ENCODE measurements around the gene PRIMPOL. TPM values are rescaled to one million over a fixed set of nuclear protein-coding genes. Genes with fewer than 3 reads are reported as not detected.

PRIMPOL gene
- total RNA-seq, 1 donor from 2014 or later, result 17.7 TPM

Other genes starting within 250 kb of the PRIMPOL start
- 74.8 and 80.8 TPM in 2 replicates for gene IRF2, start 175.2 kb upstream of the PRIMPOL start, total RNA-seq
- 71.2 and 73.2 TPM in 2 replicates for gene CASP3, start 291 bp upstream of the PRIMPOL start, total RNA-seq
- gene CENPU, start 84.4 kb downstream of the PRIMPOL start, total RNA-seq, result 69.3 and 73.7 TPM in 2 replicates
- gene ACSL1, start 176.2 kb downstream of the PRIMPOL start, total RNA-seq, result 16.1 and 16.5 TPM in 2 replicates

Measured in T-helper 2 cell treated with Interferon-gamma antibody and Interleukin-4, amounts not matched to agents 100 ng/mL and 5 ng/mL, for 36 hours (primary cell).